Fibroblast of the aortic adventitia (primary cell): ENCODE data around the gene ARL14. TPM values are rescaled to one million over a fixed set of nuclear protein-coding genes. Genes with fewer than 3 reads are reported as not detected.
"Not testable (repeated sequence)": the region's sequence is repeated elsewhere in the genome, so short reads cannot be mapped to it uniquely, and the experiment has no call there.

Source experiments
- DNase-seq: peaks from one replicate; pipeline ENCODE4 v3.0.0-alpha.2; 2010; ENCODE audit warnings: low read depth
- H3K4me3 ChIP-seq: 2 replicates; pipeline ENCODE4 v1.5.1; 2011; ENCODE audit warnings: low read depth, mild to moderate bottlenecking, control low read depth, low read length, moderate library complexity
- CTCF ChIP-seq: IDR thresholded peaks from 2 replicates; pipeline ENCODE4 v1.5.1; 2011; ENCODE audit warnings: mild to moderate bottlenecking, low read length, control low read depth, inconsistent platforms; ENCODE audit not compliant: insufficient read depth
- small RNA-seq: library from RNA; depleted of rRNA; stranded (forward); fragments of <200 nt; gene quantifications from one replicate; pipeline ENCODE3, GENCODE V24; 2012
- total RNA-seq: library from RNA; depleted of rRNA; stranded (reverse); fragments of >200 nt; gene quantifications from 2 replicates; pipeline ENCODE4 v1.2.3, GENCODE V29; 2012; ENCODE audit warnings: low replicate concordance

The ARL14 gene
- total RNA-seq, 1 donor, result not detected

- DNase-seq, result no peak
- H3K4me3 ChIP-seq, result no peak overlapping the region
- TF ChIP-seq CTCF, result no peak
These were observed 32.7 kb downstream of the ARL14 start for GRCh38 chr3:160709477-160710182.

- DNase-seq, H3K4me3 ChIP-seq: not testable (repeated sequence)
These were observed 36.2 kb downstream of the ARL14 start for GRCh38 chr3:160713144-160713543.

- TF ChIP-seq CTCF, result no peak
- DNase-seq, result no peak
- no peak overlapping the region for H3K4me3 ChIP-seq
These were observed 42.8 kb downstream of the ARL14 start for GRCh38 chr3:160719710-160720109.

- H3K4me3 ChIP-seq, result no peak overlapping the region
- no peak for TF ChIP-seq CTCF
- no peak for DNase-seq
These were observed 43.3 kb downstream of the ARL14 start for GRCh38 chr3:160720123-160720746.

GRCh38 chr3:160722331-160722730 is 45.4 kb downstream of the ARL14 start:
- H3K4me3 ChIP-seq, result no peak overlapping the region
- DNase-seq, result no peak
- TF ChIP-seq CTCF, result no peak

GRCh38 chr3:160725338-160725737 is 48.4 kb downstream of the ARL14 start:
- no peak for TF ChIP-seq CTCF
- no peak overlapping the region for H3K4me3 ChIP-seq
- no peak for DNase-seq

Small RNAs within 50 kb of the gene (small RNA-seq; reads per million reads assigned to genes)
- gene RF00139, result not detected

Other genes with a start within 250 kb of the ARL14 start
- gene TRIM59, start 227.4 kb upstream of the ARL14 start, total RNA-seq, result 16.5 and 47.8 TPM in 2 replicates
- 37.8 and 46.0 TPM in 2 replicates for gene KPNA4, start 111.6 kb upstream of the ARL14 start, total RNA-seq
- gene PPM1L, start 79.1 kb downstream of the ARL14 start, total RNA-seq, result 1.4 and 2.5 TPM in 2 replicates